NOMO-1 treated with DMSO at 0.1 percent for 48 hours (cell line): ENCODE data around the gene ARAP2.

Experiments used
- DNase-seq: peaks from one replicate; lab custom pipeline; 2025; ENCODE audit not compliant: unreplicated experiment; lab: John Stamatoyannopoulos, UW

Gene ARAP2

GRCh38 chr4:36138220-36138619 lies 106.1 kb downstream of the ARAP2 start:
- no peak for DNase-seq

GRCh38 chr4:36137336-36137735 lies 107.0 kb downstream of the ARAP2 start:
- no peak for DNase-seq

- peak; percentile 76 for DNase-seq
Observed at GRCh38 chr4:36133658-36134057, 110.7 kb downstream of the ARAP2 start.

- no peak for DNase-seq
Observed at GRCh38 chr4:36133086-36133485, 111.2 kb downstream of the ARAP2 start.

GRCh38 chr4:36130641-36131040 lies 113.7 kb downstream of the ARAP2 start:
- DNase-seq, result no peak

- no peak for DNase-seq
Observed at GRCh38 chr4:36128689-36129088, 115.6 kb downstream of the ARAP2 start.

- peak; percentile 79 for DNase-seq
Observed at GRCh38 chr4:36123906-36124305, 120.4 kb downstream of the ARAP2 start.

GRCh38 chr4:36115312-36115711 lies 129.0 kb downstream of the ARAP2 start:
- DNase-seq, result peak; percentile 11

GRCh38 chr4:36111172-36111571 lies 133.1 kb downstream of the ARAP2 start:
- no peak for DNase-seq

- no peak for DNase-seq
Observed at GRCh38 chr4:36099509-36099908, 144.8 kb downstream of the ARAP2 start.

- no peak for DNase-seq
Observed at GRCh38 chr4:36094995-36095394, 149.3 kb downstream of the ARAP2 start.

GRCh38 chr4:36091997-36092396 lies 152.3 kb downstream of the ARAP2 start:
- DNase-seq, result no peak

- DNase-seq, result no peak
Observed at GRCh38 chr4:36088542-36088941, 155.8 kb downstream of the ARAP2 start.

GRCh38 chr4:36086261-36086786 lies 158.0 kb downstream of the ARAP2 start:
- no peak for DNase-seq

GRCh38 chr4:36082817-36083216 lies 161.5 kb downstream of the ARAP2 start:
- DNase-seq, result no peak

- peak; percentile 61 for DNase-seq
Observed at GRCh38 chr4:36081185-36081584, 163.1 kb downstream of the ARAP2 start.

GRCh38 chr4:36079666-36080065 lies 164.6 kb downstream of the ARAP2 start:
- no peak for DNase-seq

- DNase-seq, result no peak
Observed at GRCh38 chr4:36078319-36078718, 166.0 kb downstream of the ARAP2 start.

GRCh38 chr4:36072529-36072928 lies 171.8 kb downstream of the ARAP2 start:
- no peak for DNase-seq

GRCh38 chr4:36067116-36067515 lies 177.2 kb downstream of the ARAP2 start:
- peak; percentile 40 for DNase-seq

GRCh38 chr4:36065274-36065871 lies 178.9 kb downstream of the ARAP2 start:
- DNase-seq, result no peak

GRCh38 chr4:36064117-36064516 lies 180.2 kb downstream of the ARAP2 start:
- DNase-seq, result no peak

- no peak for DNase-seq
Observed at GRCh38 chr4:36056136-36056535, 188.2 kb downstream of the ARAP2 start.
